ENCODE data around the gene FIGNL1. TPM values are rescaled to one million over a fixed set of nuclear protein-coding genes. Genes with fewer than 3 reads are reported as not detected.

FIGNL1 gene
- total and polyA plus RNA-seq, 10 of the 15 experiments (the other 5 are each of a cell fraction or from before 2014, with no cell fraction given), result 11.5 to 37.4 (median 29.0) TPM

DNA sequence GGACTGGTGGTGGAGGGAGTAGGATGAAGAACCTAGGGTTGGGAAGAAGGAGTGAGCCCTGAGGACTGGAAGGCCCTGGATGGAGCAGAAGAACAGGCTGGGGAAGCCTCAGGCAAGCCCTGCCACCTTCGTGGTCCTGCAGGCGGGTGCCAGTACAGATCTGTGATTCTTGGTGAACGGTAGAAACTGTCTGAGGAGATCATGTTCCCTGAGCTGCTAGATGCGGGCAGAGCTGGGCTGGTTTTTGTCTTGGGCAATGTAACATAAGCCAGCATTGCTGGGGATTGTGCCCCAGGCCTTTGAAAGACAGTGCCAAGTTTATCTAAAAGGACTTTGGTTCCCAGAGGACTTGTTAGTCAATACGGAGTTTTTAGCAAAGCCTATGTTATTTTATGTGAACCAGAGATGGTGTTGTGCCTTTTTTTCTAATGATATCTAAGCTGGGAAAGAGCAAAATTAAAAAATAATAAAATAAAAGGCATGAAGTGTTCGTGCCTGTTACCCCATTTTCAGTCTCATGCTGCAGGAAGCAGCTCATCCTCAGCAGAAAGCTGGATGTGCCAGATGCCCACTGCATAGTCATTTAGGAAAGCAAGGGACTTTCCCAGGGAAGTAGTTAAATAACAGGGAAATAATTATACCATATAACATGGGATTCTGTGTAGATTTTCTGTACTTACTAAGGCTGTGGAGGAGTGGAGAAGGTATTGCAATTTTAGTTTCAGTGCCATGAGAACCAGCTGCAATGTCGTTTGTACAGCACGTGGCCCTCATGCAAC is 24.4 kb upstream of the FIGNL1 start:
- no peak for DNase-seq (ENCODE audit: low read depth, low spot score)
- no peak for ATAC-seq
- Histone ChIP-seq H3K27ac (ENCODE audit: control insufficient read depth, insufficient read depth) (no peak overlapping the region), H3K4me2 (ENCODE audit: control insufficient read depth, insufficient read depth) (no peak overlapping the region), H3K27me3 (replicated peaks in 1 of 2; ENCODE audit: control insufficient read depth in 2 of 2, insufficient read depth in 2 of 2, low read length in 1 of 2) (peaks cover 0 to 2% of the 10 kb centered on the region in 2 experiments; a peak in 3 of 4 replicates), H3K9ac (ENCODE audit: control insufficient read depth, insufficient read depth, low read length) (no peak overlapping the region), H3K79me2 (ENCODE audit: control insufficient read depth, insufficient read depth, low read length) (no peaks in the 10 kb centered on the region), H3K4me1 (ENCODE audit: control insufficient read depth, insufficient read depth, low read length) (no peaks in the 10 kb centered on the region), H3K4me3 (no peak overlapping the region), H3K36me3 (ENCODE audit: control insufficient read depth in 2 of 2, insufficient read depth in 2 of 2, low read length in 1 of 2) (no peaks in the 10 kb centered on the region), H3K9me3 (replicated peaks; ENCODE audit: control insufficient read depth, insufficient read depth, low read length) (no peaks in the 10 kb centered on the region), H4K20me1 (ENCODE audit: control insufficient read depth, insufficient read depth) (no peaks in the 10 kb centered on the region), H2AFZ (ENCODE audit: control insufficient read depth, low read depth, low read length) (no peak overlapping the region)
- 27% methylated on average over 8 of the region's 8 CpGs for WGBS (ENCODE audit: insufficient coverage, insufficient replicate concordance, low lambda C conversion rate, missing lambda C conversion rate)
- FAIRE-seq, result no peak
- no TSS peak for BruUV-seq (replicated peaks)
- CTCF ChIA-PET, result interaction anchor here (0.9 to 3.0 kb wide), 3 partner anchors 10 to 686 kb away, joined by 3 to 10 read pairs (median 4); no protein-coding TSS in a partner anchor
- intact Hi-C loops (cut with micrococcal nuclease; ENCODE audit: unreplicated experiment), result no loop called here
- in situ Hi-C loops (cut with MboI), result no loop called here
- POLR2A ChIA-PET, result no interaction called here
- RAD21 ChIA-PET (ENCODE audit: unreplicated experiment), result interaction anchor here (1.5 kb wide), 1 partner anchor 11 kb away, joined by 3 read pairs; no protein-coding TSS in a partner anchor
- SMC1A ChIA-PET (ENCODE audit: uncharacterized antibody, unreplicated experiment), result interaction anchor here (1.9 kb wide), 1 partner anchor 26 kb away, joined by 5 read pairs; no protein-coding TSS in a partner anchor
- TF ChIP-seq TBL1XR1 (IDR thresholded peaks at IDR 0.05; ENCODE audit: low read depth, low read length) (no peak), ZBED1 (IDR thresholded peaks at IDR 0.05; ENCODE audit: borderline replicate concordance) (no peak), SPI1 (IDR thresholded peaks at IDR 0.05; ENCODE audit: borderline replicate concordance, insufficient read depth, low read depth, low read length) (no peak), GATAD2B (conservative IDR thresholded peaks at IDR 0.05; ENCODE audit: low read depth) (no peak), POLR2A (IDR thresholded peaks at IDR 0.05; ENCODE audit: low read depth, low read length) (no peak), KAT2A (conservative IDR thresholded peaks at IDR 0.05; ENCODE audit: control insufficient read depth, low read depth, low read length) (no peak), FOXM1 (IDR thresholded peaks at IDR 0.05; ENCODE audit: low read depth, low read length) (no peak), CBFB (IDR thresholded peaks at IDR 0.05; ENCODE audit: low read depth) (no peak), TCF3 (IDR thresholded peaks at IDR 0.05; ENCODE audit: borderline replicate concordance, insufficient read depth, low read depth, low read length) (no peak), KLF5 (IDR thresholded peaks at IDR 0.05; ENCODE audit: partially characterized antibody) (no peak), BRCA1 (IDR thresholded peaks at IDR 0.05; ENCODE audit: low read depth, low read length) (no peak), RFX5 (IDR thresholded peaks at IDR 0.05; ENCODE audit: low read depth, low read length) (no peak), IRF4 (IDR thresholded peaks at IDR 0.05; ENCODE audit: low read depth, low read length) (no peak), SUZ12 (IDR thresholded peaks at IDR 0.05; ENCODE audit: unreplicated experiment) (no peak)
- TF ChIP-seq, protein P1, sequence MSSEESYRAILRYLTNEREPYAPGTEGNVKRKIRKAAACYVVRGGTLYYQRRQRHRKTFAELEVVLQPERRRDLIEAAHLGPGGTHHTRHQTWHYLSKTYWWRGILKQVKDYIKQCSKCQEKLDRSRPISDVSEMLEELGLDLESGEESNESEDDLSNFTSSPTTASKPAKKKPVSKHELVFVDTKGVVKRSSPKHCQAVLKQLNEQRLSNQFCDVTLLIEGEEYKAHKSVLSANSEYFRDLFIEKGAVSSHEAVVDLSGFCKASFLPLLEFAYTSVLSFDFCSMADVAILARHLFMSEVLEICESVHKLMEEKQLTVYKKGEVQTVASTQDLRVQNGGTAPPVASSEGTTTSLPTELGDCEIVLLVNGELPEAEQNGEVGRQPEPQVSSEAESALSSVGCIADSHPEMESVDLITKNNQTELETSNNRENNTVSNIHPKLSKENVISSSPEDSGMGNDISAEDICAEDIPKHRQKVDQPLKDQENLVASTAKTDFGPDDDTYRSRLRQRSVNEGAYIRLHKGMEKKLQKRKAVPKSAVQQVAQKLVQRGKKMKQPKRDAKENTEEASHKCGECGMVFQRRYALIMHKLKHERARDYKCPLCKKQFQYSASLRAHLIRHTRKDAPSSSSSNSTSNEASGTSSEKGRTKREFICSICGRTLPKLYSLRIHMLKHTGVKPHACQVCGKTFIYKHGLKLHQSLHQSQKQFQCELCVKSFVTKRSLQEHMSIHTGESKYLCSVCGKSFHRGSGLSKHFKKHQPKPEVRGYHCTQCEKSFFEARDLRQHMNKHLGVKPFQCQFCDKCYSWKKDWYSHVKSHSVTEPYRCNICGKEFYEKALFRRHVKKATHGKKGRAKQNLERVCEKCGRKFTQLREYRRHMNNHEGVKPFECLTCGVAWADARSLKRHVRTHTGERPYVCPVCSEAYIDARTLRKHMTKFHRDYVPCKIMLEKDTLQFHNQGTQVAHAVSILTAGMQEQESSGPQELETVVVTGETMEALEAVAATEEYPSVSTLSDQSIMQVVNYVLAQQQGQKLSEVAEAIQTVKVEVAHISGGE (CRISPR knock-in tag; IDR thresholded peaks at IDR 0.05), result no peak
- TF ChIP-seq, protein P2, sequence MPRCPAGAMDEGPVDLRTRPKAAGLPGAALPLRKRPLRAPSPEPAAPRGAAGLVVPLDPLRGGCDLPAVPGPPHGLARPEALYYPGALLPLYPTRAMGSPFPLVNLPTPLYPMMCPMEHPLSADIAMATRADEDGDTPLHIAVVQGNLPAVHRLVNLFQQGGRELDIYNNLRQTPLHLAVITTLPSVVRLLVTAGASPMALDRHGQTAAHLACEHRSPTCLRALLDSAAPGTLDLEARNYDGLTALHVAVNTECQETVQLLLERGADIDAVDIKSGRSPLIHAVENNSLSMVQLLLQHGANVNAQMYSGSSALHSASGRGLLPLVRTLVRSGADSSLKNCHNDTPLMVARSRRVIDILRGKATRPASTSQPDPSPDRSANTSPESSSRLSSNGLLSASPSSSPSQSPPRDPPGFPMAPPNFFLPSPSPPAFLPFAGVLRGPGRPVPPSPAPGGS (IDR thresholded peaks at IDR 0.05; ENCODE audit: borderline replicate concordance, insufficient read depth, low read depth, low read length, poor library complexity, severe bottlenecking), result no peak
- TF ChIP-seq, protein P3, sequence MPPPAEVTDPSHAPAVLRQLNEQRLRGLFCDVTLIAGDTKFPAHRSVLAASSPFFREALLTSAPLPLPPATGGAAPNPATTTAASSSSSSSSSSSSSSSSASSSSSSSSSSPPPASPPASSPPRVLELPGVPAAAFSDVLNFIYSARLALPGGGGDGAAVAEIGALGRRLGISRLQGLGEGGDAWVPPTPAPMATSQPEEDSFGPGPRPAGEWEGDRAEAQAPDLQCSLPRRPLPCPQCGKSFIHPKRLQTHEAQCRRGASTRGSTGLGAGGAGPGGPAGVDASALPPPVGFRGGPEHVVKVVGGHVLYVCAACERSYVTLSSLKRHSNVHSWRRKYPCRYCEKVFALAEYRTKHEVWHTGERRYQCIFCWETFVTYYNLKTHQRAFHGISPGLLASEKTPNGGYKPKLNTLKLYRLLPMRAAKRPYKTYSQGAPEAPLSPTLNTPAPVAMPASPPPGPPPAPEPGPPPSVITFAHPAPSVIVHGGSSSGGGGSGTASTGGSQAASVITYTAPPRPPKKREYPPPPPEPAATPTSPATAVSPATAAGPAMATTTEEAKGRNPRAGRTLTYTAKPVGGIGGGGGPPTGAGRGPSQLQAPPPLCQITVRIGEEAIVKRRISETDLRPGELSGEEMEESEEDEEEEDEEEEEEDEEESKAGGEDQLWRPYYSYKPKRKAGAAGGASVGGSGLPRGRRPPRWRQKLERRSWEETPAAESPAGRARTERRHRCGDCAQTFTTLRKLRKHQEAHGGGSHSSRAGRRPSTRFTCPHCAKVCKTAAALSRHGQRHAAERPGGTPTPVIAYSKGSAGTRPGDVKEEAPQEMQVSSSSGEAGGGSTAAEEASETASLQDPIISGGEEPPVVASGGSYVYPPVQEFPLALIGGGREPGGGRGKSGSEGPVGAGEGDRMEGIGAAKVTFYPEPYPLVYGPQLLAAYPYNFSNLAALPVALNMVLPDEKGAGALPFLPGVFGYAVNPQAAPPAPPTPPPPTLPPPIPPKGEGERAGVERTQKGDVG (CRISPR knock-in tag; IDR thresholded peaks at IDR 0.05), result no peak
